ENCODE results near the gene CDPF1.

The CDPF1 gene

DNA sequence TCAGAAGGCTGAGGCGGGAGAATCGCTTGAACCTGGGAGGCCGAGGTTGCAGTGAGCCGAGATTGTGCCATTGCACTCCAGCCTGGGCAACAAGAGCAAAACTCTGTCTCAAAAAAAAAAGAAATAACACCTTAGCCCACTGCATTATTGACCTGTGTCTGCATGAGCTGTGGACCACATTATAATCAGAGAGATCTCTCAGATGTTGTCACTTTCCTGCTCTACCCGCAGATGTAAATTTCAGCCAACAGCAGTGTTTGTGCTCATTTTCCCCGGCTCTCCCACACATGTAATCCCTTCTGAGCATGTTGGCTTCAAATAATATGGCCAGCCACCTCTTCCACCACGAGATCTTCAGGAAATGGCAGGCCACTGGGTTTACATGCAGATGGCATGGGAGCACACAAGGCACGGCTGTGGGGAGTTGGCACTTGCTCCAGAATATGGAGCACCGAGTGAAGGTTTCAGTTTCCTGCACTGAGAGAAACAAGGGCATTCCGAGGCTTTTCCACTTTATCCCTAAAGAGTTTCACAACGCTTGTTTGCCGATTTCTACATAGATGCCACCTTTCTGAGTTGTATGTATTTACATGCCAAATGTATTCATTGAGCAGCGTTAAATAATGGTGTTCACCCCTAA is 19.7 kb downstream of the CDPF1 start:
- Mint-ChIP-seq H3K36me3 (ENCODE audit: low read depth) (peaks cover 18% of the 10 kb centered on the region), H3K4me3 (no peak overlapping the region), H3K27me3 (ENCODE audit: low read depth) (no peaks in the 10 kb centered on the region), H3K4me1 (no peaks in the 10 kb centered on the region), H3K9me3 (no peaks in the 10 kb centered on the region), H3K27ac (no peak overlapping the region)
- TF ChIP-seq, protein P1, sequence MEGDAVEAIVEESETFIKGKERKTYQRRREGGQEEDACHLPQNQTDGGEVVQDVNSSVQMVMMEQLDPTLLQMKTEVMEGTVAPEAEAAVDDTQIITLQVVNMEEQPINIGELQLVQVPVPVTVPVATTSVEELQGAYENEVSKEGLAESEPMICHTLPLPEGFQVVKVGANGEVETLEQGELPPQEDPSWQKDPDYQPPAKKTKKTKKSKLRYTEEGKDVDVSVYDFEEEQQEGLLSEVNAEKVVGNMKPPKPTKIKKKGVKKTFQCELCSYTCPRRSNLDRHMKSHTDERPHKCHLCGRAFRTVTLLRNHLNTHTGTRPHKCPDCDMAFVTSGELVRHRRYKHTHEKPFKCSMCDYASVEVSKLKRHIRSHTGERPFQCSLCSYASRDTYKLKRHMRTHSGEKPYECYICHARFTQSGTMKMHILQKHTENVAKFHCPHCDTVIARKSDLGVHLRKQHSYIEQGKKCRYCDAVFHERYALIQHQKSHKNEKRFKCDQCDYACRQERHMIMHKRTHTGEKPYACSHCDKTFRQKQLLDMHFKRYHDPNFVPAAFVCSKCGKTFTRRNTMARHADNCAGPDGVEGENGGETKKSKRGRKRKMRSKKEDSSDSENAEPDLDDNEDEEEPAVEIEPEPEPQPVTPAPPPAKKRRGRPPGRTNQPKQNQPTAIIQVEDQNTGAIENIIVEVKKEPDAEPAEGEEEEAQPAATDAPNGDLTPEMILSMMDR (IDR thresholded peaks at IDR 0.05; ENCODE audit: unreplicated experiment in 3 of 3), result no peak

DNA sequence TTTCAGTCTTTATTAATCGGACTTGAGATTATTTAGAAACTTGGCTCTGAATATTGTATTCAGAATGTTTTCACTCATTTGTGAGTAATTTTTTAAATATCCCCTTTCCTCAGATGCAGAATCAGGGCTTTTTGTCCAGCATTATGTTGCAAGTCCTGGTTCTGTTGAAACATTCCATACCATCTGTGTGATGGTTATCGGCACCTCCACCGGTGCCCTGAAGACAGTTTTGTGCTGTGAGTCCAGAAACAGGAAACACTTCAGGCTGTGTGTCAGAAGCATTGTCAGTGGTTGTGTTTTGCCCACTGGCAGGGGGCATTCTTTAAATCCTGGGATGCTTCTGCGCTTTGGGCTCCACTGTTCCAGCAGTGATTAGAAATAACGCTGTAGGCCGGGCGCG is 20.4 kb downstream of the CDPF1 start:
- H3K27ac Mint-ChIP-seq, result no peak overlapping the region

DNA sequence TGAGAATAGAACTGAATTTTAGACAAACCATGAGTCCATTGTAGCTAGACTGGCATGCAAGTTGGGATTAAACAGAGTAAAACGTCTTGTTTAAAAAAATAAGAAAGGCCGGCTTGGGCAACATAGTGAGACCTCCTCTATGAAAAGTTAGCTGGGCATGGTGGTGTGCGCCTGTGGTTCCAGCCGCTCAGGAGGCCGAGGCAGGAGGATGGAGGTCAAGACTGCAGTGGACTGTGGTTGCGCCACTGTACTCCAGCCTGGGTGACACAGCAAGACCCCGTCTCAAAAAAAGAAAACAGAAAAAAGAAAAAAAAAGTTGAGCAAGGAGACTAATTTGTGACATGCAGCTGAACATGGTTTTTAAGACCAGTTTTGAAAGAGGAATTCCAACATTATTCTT is 23.5 kb downstream of the CDPF1 start:
- TF ChIP-seq, protein P1 (IDR thresholded peaks at IDR 0.05; ENCODE audit: unreplicated experiment in 3 of 3), result no peak
- no peaks in the 10 kb centered on the region for H3K27me3 Mint-ChIP-seq (ENCODE audit: low read depth)
- no peaks in the 10 kb centered on the region for H3K9me3 Mint-ChIP-seq
- H3K36me3 Mint-ChIP-seq (ENCODE audit: low read depth), result peaks cover 11% of the 10 kb centered on the region
- H3K27ac Mint-ChIP-seq, result no peak overlapping the region
- no peaks in the 10 kb centered on the region for H3K4me1 Mint-ChIP-seq
- H3K4me3 Mint-ChIP-seq, result no peak overlapping the region

More for the DNA sequence above, 20.4 kb downstream of the CDPF1 start:
- no peaks in the 10 kb centered on the region for H3K4me1 Mint-ChIP-seq
- no peak overlapping the region for H3K4me3 Mint-ChIP-seq
- H3K9me3 Mint-ChIP-seq, result no peaks in the 10 kb centered on the region
- no peaks in the 10 kb centered on the region for H3K27me3 Mint-ChIP-seq (ENCODE audit: low read depth)
- TF ChIP-seq, protein P1 (IDR thresholded peaks at IDR 0.05; ENCODE audit: unreplicated experiment in 3 of 3), result no peak
- H3K36me3 Mint-ChIP-seq (ENCODE audit: low read depth), result peaks cover 13% of the 10 kb centered on the region

DNA sequence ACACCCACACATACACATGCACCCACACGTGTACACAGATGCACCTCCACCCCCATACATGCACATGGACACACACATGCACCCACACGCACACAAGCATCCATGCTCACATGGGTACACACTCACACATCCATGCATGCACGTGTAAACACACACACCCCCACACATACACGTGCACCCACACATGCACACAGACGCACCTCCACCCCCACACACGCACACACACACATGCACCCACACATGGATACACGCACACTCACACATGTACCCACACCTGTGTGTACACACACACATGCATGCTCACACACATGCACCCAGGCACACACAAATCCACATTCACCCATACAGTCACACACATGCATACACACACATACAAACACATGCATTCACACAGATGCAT is 24.5 kb downstream of the CDPF1 start:
- TF ChIP-seq, protein P1 (IDR thresholded peaks at IDR 0.05; ENCODE audit: unreplicated experiment in 3 of 3), result no peak
- Mint-ChIP-seq H3K27ac (no peak overlapping the region), H3K27me3 (ENCODE audit: low read depth) (no peaks in the 10 kb centered on the region), H3K4me1 (no peaks in the 10 kb centered on the region), H3K9me3 (no peaks in the 10 kb centered on the region), H3K36me3 (ENCODE audit: low read depth) (peaks cover 18% of the 10 kb centered on the region), H3K4me3 (no peak overlapping the region)

DNA sequence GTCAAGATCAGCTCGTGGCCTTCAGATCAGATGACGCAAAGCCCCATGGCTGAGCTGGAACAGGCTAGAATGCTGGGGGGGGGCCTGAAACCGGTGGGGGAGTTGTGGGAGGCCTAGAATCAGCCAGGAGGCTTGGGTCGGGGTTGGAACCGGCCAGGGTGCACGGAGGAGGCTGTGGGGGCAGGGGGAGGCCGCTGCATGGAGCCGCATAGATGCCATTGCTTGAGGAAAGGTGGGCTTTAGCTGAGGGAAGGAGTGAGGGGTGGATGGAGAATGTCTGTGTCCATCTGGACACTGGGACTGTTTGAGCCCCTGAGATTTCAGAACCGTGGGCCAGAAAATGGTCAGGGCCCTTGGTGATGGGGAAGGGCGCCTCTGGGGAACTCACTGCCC is 25.2 kb downstream of the CDPF1 start:
- Mint-ChIP-seq H3K36me3 (ENCODE audit: low read depth) (peaks cover 23% of the 10 kb centered on the region), H3K4me1 (no peaks in the 10 kb centered on the region), H3K27ac (peak overlapping the region in 1 of 3 experiments; percentile 46), H3K9me3 (no peaks in the 10 kb centered on the region), H3K27me3 (ENCODE audit: low read depth) (no peaks in the 10 kb centered on the region), H3K4me3 (no peak overlapping the region)
- TF ChIP-seq, protein P1 (IDR thresholded peaks at IDR 0.05; ENCODE audit: unreplicated experiment in 3 of 3), result no peak
